HFF-Myc (cell line): ENCODE measurements around the gene HS3ST1.

Experiments
- DNase-seq: peaks from one replicate; pipeline ENCODE4 v3.0.0-alpha.2; 2011; ENCODE audit warnings: low read depth; ENCODE audit errors: extremely low read depth
- H3K4me3 ChIP-seq: replicated peaks from 2 replicates; pipeline ENCODE4 v1.5.1; 2011; ENCODE audit warnings: low read depth, mild to moderate bottlenecking, control low read depth, low read length
- TF ChIP-seq, protein P1 (sequence below): IDR thresholded peaks from 2 replicates; pipeline ENCODE4 v1.5.1; 2012; ENCODE audit warnings: mild to moderate bottlenecking, low read depth, low read length, control low read depth; ENCODE audit errors: missing control alignments

The HS3ST1 gene

DNA sequence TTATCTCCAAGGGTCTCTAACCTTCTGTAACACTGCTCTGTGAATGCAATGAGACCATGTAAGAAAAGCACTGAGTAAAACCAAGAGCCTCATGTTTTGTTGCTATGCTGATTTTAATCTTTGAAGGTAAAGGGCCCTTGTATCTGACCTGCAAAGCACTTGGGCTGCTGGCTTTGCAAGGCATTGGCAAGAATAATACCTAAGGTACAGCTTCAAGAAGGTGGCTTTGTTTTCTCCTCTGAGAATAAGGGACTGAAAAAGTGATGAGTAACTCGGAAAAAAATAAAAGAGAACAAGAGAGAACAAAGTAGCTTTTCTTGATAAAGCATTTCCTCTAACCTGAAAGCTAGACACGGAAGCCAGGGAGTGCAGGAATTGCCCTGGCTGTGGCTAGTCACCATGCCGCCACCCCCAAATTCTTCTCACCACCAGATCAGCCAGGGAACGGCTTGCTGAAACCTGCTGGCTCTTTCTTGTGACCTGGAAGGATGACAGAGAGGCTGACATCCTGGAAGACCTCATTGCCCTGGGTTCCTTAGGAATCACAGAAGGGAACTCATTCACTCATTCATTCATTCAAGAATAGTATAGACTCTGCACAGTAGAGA lies 41.8 kb upstream of the HS3ST1 start:
- TF ChIP-seq, protein P1, sequence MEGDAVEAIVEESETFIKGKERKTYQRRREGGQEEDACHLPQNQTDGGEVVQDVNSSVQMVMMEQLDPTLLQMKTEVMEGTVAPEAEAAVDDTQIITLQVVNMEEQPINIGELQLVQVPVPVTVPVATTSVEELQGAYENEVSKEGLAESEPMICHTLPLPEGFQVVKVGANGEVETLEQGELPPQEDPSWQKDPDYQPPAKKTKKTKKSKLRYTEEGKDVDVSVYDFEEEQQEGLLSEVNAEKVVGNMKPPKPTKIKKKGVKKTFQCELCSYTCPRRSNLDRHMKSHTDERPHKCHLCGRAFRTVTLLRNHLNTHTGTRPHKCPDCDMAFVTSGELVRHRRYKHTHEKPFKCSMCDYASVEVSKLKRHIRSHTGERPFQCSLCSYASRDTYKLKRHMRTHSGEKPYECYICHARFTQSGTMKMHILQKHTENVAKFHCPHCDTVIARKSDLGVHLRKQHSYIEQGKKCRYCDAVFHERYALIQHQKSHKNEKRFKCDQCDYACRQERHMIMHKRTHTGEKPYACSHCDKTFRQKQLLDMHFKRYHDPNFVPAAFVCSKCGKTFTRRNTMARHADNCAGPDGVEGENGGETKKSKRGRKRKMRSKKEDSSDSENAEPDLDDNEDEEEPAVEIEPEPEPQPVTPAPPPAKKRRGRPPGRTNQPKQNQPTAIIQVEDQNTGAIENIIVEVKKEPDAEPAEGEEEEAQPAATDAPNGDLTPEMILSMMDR = no peak
- DNase-seq = no peak
- H3K4me3 ChIP-seq = no peak overlapping the region

DNA sequence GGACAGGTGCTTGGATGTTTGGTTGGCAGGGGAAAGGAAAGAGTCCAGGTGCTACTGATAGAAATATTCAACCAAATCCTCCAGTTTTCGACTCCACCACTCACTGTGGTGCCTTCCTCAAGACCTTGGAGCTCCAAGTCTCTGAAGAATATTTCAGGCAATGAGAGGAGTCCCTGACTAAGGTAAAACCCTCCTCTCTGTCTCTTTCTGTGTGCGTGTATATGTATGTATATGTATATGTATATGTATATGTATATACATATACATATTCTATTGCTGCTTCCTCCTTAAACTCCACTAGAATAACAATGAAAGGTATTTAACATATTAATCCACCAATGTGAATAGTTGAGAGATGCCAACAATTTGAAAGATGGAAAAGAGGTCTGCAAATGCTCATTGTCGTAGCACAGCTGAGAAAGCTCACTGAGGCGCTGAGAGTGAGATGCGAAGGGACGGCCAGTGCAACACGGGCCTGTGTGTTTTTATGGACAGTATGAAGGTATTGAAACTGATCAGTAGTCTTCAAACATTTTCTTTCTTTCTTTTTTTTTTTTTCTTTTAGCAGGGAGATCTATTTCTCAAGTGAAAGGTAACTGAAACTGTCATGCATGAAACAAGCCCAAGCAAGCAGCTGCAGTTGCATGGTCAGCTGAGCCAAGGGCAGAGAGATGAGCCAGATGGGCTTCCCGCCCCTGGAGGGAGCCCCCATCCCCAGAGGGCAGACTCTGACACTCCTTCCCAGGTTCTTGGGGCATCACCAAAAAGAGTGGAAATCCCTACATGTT lies 41.1 kb upstream of the HS3ST1 start:
- TF ChIP-seq, protein P1 = no peak
- DNase-seq = no peak
- no peak overlapping the region for H3K4me3 ChIP-seq

DNA sequence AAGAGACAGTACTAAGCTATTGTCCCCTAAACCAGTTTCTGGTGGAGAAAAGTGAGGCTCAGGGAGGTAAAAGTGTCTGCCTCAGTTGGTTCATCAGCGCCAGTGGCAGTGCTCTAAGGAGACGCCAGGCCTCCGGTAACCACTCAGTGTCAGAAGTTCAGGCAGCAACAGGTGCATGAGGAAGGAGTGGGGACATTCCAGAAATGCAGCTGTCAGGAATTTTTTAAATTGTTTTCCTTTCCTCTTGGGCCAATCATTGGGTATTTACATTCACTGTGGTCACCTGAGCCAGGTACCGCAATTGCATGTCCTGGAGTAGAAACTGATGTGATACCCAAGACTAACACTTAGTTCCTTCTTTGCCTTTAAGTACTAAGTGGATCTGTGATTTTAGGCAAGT lies 40.2 kb upstream of the HS3ST1 start:
- H3K4me3 ChIP-seq = no peak overlapping the region
- TF ChIP-seq, protein P1 = no peak
- DNase-seq = no peak

DNA sequence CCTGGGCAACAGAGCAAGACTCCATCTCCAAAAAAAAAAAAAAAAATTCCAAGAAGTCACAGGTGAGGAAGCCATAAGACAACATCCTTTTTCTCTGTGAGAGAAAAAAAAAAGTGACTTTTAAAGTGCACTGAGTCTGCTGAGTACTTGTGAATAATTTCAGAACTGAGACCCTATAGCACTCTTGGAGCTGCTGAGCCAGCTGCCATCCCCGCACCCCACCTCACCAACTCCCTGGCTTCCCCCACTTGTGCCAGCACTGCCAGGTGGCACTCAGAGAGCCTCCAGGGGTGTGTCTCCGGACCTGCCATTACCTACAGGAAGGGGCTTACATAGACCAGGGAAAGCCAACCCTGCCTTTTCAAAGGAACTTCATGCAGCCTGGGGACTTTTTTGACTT lies 39.2 kb upstream of the HS3ST1 start:
- no peak for DNase-seq
- TF ChIP-seq, protein P1 = no peak

DNA sequence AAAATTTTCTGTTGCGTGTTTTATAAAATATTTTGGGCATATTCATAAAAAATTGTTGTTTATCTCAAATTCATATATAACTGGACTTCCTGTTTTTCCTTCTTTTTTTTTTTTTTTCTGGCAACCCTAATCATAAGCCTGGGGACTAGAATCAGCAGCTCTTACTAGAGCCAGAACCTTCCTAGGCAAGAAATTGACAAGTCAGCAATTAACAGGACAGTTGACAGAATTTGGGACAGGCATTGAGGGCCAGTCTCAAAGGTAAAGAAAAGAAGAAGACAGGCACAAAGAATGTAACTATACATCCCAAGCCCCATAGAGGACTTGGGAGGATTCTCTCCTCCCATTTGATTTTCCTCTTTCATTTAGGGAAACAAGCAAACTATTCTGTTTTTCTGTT lies 35.0 kb upstream of the HS3ST1 start:
- no peak for DNase-seq
- H3K4me3 ChIP-seq = no peak overlapping the region
- TF ChIP-seq, protein P1 = no peak

More for the DNA sequence above, 39.2 kb upstream of the HS3ST1 start:
- no peak overlapping the region for H3K4me3 ChIP-seq

DNA sequence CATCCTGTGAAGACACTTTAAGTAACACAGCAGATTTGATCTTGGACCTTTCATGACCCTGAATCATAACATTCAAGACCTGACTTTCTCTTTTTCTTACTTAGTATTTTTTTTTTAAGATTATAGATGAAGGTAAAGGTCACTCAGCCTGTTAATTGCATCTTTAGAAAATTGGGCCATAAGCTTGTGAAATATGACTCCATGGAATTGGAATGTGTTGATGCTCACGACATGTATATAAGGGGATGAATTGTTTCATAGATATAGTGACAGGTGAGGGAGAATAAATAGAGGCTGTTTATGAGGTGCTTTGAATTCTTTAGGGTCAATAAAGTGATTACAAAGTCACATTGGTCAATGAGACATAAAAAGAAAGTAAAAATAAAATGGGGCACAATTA lies 27.7 kb upstream of the HS3ST1 start:
- TF ChIP-seq, protein P1 = no peak
- DNase-seq = no peak
- no peak overlapping the region for H3K4me3 ChIP-seq
